Thyroid gland (tissue), 4 donors: Measurements from ENCODE around the gene PDAP1.

Source experiments
- POLR2A ChIP-seq, 2 donors: fragments of 450-650 bp; IDR thresholded peaks; one replicate each; pipeline ENCODE4 v1.6.1; 2017; ENCODE audit warnings: antibody characterized with exemption in 2 of 2, mild to moderate bottlenecking in 2 of 2, moderate library complexity in 1 of 2
- TF ChIP-seq, protein P1 (sequence below), 6 experiments: fragments of 200-600 bp in 3 of 6; fragments of 450-650 bp in 3 of 6; sonication (generic) in 3 of 6; IDR thresholded peaks; one replicate each; pipeline ENCODE4 v1.5.1; 2016 to 2019; ENCODE audit warnings: antibody characterized with exemption in 6 of 6, mild to moderate bottlenecking in 2 of 6, inconsistent platforms in 1 of 6, moderate library complexity in 1 of 6

DNA sequence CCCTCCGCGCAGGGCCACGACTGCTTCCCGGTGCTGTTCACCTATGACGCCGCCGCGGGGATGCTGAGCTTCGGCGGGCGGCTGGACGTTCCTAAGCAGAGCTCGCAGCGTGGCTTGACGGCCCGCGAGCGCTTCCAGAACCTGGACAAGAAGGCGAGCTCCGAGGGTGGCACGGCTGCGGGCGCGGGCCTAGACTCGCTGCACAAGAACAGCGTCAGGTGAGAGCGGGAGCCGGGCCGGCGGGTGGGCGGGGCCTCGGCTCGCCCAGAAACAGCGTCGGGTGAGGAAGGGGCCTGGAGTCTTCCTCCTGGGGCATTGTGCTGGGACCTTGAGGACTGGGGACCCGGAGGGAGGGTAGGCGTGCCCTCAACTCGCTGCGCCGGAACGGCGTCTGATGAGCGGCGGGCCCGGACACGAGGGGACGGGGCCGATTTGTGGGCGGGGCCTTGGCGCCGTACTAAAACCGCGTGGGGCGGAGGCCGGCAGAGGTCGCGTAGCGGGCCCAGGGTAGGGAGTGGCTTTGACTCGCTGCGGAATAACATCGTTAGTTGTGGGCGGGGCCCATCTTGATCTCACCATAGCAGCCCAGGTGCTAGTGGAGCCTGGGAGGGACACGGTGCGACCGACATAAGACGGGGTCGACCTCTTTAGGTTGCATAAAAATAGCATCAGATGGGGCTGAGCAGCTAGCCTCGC is 15.6 kb downstream of the PDAP1 start:
- TF ChIP-seq, protein P1, sequence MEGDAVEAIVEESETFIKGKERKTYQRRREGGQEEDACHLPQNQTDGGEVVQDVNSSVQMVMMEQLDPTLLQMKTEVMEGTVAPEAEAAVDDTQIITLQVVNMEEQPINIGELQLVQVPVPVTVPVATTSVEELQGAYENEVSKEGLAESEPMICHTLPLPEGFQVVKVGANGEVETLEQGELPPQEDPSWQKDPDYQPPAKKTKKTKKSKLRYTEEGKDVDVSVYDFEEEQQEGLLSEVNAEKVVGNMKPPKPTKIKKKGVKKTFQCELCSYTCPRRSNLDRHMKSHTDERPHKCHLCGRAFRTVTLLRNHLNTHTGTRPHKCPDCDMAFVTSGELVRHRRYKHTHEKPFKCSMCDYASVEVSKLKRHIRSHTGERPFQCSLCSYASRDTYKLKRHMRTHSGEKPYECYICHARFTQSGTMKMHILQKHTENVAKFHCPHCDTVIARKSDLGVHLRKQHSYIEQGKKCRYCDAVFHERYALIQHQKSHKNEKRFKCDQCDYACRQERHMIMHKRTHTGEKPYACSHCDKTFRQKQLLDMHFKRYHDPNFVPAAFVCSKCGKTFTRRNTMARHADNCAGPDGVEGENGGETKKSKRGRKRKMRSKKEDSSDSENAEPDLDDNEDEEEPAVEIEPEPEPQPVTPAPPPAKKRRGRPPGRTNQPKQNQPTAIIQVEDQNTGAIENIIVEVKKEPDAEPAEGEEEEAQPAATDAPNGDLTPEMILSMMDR (IDR thresholded peaks at IDR 0.05): no peak
- TF ChIP-seq POLR2A (IDR thresholded peaks at IDR 0.05): peak in 1 of 2 donors; percentile 43
